ENCODE data around the gene MCC.

MCC gene

GRCh38 chr5:113487781-113488644, at the start of gene MCC:
Gene MCC (minus strand): TSS chr5:113488453.
- DNase-seq = peak; percentile 51

DNA sequence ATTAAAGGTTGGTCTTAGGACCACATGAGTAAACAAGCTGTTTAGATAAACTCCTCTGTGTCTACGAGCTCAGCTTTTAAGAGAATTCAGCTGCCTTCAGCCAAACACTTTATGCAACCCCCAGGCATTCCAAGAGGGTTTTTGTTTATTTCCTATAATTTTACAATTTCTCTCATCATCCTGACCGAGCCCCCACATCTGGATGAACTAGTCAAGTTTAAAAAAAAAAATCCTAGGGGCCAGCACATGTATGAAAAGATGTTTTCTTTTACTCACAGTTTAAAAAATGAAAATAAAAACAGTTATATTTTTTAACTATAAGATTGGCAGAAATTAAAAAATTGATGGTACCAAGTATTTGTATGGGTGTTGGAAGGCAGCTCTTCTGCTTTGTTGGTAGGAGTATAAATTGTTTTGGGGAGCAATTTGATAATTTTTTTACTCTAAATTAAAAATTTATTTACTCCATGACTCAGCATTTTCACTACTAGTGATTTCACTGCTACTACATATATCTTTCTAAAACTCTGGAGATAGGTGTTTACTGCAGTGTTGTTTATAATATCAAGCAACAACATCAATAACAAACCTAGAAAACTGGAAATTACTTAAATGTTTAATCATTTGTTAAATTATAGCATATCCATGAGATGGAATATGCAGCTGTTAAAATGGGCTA, 43.4 kb upstream of the MCC start:
- no peak for DNase-seq

DNA sequence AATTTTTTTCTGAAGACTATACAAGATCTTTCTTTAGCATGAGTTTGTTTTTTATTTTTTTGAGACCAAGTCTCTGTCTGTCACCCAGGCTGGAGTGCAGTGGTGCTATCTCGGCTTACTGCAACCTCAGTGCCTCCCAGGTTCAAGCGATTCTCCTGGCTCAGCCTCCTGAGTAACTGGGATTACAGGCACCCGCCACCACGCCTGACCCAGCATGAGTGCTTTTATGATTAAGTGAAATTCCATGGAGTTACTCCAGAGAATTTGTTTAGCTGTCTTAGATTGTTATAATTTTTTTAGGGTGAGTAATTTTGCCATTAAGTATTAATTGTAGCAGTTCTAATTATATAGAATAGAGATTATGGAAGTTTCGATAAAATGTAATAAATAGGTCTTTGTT, 39.5 kb upstream of the MCC start:
- no peak for DNase-seq

DNA sequence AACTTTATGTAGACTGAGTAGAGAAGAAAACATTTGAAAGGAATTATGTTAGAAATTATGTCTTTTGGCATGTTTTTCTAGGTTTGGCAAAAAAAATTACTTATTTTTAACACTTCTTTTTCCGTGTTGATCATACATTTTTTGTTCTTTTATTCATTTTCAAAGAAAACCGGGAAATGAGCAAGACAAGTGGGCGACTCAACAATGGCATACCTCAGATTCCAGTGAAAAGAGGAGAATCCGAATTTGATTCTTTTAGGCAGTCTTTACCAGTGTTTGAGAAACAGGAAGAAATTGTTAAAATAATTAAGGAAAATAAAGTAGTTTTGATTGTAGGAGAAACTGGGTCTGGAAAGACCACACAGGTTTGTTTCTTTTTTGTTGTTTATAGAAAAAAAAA, 38.2 kb upstream of the MCC start:
- no peak for DNase-seq

DNA sequence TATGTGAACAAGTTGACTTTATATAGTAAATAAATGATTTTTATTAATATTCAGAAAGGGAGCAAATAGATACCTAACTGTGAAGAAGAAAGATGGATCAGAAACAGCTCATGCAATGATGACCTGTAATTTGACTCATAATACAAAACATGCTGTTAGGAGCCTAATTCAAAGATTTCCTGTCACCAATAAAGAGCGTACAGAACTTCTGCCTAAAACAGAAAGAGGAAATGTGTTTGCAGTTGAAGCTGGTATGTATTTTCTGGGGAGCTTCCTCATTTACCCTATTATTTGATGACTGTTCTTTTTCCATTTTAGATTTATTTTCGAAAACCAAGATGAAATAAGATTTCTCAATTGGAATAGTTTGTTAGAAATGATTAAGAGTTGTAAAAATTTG, 36.7 kb upstream of the MCC start:
- DNase-seq = no peak

GRCh38 chr5:113523168-113523567, 34.9 kb upstream of the MCC start:
- DNase-seq = no peak

DNA sequence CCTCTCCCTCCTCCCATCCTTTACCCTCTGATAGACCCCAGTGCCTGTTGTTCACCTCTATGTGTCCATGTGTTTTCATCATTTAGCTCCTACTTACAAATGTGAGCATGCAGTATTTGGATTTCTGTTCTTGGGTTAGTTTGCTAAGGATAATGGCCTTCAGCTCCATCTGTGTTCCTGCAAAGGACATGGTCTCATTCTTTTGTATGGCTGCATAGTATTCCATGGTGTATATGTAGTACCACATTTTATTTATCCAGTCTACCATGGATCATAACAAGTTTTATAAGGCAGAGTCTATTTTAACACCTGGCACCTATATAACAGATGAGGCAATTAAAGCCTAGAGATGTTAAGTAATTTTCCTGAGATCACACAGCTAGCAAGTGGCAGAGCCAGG, 32.6 kb upstream of the MCC start:
- no peak for DNase-seq

DNA sequence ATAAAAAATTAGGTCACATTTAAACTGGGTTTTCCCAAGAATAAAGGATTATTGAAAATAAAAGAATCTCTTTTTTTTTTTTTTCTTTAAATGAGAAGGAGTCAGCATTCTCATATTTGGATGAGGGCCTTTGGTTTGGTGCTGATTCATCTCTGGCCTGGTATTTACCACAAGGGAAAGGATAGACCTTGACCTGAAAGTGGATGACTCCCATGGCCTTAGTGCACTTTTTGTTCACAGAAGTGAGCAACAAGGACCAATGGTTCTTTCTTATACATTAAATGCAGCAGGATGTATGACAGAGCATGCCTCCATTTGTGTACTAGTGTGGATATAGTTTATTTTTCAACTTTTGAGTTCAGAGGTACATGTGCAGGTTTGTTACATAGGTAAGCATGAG, 32.2 kb upstream of the MCC start:
- no peak for DNase-seq

- no peak for DNase-seq
Observed at GRCh38 chr5:113519412-113519811, 31.2 kb upstream of the MCC start.

DNA sequence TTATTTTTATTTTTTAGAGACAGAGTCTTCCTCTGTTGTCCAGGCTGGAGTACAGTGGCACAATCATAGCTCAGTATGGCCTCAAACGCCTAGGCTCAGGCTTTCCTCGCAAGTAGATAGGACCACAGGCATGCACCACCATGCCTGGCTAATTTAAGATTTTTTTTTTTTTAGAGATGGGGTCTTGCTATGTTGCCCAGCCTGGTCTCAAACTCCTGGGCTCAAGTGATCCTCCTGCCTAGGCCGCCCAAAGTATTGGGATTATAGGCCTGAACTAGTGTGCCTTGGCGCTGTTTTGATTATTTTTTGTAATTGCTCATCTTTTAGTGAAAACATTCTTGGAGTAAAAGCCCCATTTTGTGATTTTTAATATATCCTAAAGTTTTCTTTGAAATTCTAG, 30.6 kb upstream of the MCC start:
- no peak for DNase-seq

DNA sequence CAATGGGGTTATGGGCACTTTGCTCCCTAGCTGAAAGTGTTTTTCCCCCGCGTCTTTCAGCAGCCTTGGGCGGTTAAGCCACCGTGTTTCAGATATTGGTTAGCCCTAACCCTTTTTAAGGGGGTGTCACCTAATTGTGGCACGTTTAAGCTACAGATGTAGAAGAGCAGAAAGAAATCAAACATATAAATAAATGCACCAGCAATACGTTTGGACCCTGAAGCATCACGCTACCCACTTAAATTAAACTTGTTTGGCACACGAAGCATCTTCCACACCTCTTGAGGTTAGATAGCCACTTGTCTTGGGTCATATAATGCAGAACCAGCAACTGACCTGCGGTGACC, 26.0 kb upstream of the MCC start:
- no peak for DNase-seq

DNA sequence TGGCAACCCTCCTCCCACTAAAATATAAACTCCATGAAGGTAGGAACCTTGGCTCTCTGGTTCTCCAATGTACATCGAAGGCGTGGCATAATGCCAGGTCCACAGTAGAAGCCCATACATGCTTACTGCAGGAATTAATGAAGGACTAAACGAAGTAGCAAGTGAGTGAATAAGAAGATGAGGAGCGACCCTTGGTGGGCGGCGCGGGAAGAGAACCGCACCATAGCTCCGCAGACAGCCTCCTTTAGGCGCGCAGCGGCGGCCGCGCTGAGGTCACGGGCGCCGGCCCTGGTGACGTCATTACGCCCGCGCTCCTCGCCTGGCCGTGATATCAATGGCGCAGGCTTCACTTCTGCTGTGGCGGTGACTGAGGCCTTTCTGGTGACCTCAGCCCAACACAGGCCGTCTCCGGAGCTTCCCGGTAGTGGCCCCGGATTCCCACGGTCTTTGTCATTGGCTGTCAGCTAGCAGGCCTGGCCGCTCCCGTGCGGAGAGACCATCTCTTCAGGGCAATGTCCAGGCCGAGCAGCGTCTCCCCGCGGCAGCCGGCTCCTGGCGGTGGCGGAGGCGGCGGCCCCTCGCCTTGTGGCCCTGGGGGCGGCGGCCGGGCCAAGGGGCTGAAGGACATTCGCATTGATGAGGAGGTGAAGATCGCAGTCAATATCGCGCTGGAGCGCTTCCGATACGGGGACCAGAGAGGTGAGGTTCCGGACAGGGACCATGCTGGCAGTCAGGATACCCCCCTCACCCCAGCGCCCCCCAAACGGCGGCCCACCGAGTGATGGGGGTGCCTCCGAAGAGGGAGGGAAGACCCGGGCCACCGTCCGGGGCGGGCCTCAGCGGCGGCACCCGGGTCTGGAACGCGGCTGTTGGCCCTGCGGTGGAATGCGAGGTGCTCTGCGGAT, 25.4 kb upstream of the MCC start, which contains the start of gene YTHDC2:
TSS of gene YTHDC2 (plus strand) at position 311 of the 905 bp plus-strand sequence. CDS start at position 513, 202 bp downstream.
- peak; percentile 77 for DNase-seq

GRCh38 chr5:113512341-113512740, 24.1 kb upstream of the MCC start:
- DNase-seq = no peak

- peak; percentile 50 for DNase-seq
Observed at GRCh38 chr5:113510836-113511451, 22.7 kb upstream of the MCC start.

- DNase-seq = no peak
Observed at GRCh38 chr5:113508756-113509155, 20.5 kb upstream of the MCC start.

GRCh38 chr5:113507601-113508000, 19.3 kb upstream of the MCC start:
- no peak for DNase-seq

GRCh38 chr5:113505181-113505580, 16.9 kb upstream of the MCC start:
- DNase-seq = no peak

DNA sequence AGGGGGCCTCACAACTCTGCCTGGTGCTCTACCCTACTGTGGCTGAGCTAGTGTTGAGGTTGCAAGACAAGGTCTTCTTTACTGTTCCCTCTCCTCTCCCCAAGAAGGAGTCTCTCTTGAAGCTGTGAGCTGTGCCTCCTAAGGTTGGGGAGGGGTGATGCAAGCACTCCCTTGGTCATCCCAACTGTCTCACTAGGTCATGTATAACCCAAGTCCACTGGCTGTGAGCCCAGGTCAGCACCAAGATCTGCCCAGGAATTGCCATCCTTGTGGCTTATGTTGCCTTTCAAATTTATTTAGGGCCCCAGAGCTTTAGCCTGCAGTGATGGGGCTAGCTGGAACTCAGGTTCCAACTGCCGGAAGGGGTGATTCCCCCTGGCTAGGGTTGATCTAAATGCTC, 14.9 kb upstream of the MCC start:
- DNase-seq = no peak

GRCh38 chr5:113502073-113502472, 13.8 kb upstream of the MCC start:
- DNase-seq = no peak

DNA sequence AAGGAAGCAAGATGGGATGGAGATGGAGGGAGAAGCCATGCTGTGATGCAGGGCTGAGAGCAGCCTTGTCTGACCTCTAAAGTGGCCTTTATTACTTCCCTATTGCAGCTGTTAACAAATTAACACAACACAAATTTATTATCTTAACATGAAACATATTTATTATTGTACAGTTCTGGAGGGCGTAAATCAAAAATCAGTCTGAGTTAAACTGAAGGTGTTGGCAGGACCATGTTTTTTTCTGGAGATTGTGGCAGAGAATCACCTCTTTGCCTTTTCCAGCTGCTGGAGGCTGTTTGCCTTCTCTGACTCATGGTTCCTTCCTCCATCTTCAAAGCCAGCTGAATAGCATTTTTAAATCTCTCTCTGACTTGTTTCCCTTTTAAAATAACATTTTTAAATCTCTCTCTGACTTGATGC, 7.2 kb upstream of the MCC start:
- DNase-seq = no peak

DNA sequence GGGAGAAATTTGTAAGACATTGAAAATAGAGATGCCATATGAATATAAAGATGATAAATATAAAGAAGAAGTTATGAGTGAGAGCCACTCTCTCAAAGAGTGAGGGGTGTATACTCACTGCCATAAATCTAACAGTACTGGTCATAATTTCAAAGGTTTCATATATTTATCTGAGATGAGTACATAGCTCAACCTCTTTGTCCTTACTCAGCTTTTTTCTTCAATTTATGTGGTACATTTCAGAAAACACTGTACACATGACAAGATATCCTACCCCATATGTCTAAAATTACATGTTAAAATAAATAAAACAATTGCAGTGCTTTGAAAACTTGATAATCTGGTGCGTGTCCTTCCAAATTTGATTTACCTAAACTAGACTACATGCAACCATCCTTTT, 5.2 kb upstream of the MCC start:
- DNase-seq = no peak

GRCh38 chr5:113491022-113491421, 2.8 kb upstream of the MCC start:
- no peak for DNase-seq

DNA sequence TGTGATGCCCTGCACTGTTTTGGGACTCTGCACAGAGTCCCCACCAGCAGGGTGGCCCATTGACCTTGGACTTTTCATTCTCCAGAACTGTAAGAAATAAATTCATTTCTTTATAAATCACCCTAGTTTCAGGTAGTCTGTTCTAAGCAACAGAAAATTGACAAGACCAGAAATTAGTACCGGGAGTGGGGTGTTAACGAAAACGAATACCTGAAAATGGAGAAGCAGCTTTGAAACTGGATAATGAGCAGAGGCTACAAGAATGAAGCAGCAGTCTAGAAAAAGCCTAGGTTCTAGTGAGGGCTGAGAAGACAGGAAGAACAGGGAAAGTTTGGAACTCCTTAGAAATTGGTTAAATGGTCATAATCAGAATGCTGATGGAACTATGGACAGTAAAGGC, 2.1 kb upstream of the MCC start:
- no peak for DNase-seq
